SJSA1 (cell line): ENCODE measurements around the gene GK2. TPM values are rescaled to one million over a fixed set of nuclear protein-coding genes. Genes with fewer than 3 reads are reported as not detected.

Source experiments
- DNase-seq, 2 experiments: peaks; one replicate each; pipeline ENCODE4 v3.0.0-alpha.2; 2015 to 2020; ENCODE audit warnings: low spot score in 2 of 2, low read depth in 1 of 2
- H3K27ac ChIP-seq: fragments of 250-450 bp; sonication (Bioruptor Pico); 2 replicates; pipeline ENCODE4 v1.5.1; 2020; ENCODE audit warnings: mild to moderate bottlenecking, moderate library complexity
- H3K27me3 ChIP-seq: fragments of 250-450 bp; sonication (Bioruptor Pico); replicated peaks from 2 replicates; pipeline ENCODE4 v1.5.1; 2020; ENCODE audit warnings: mild to moderate bottlenecking, moderate library complexity
- H3K36me3 ChIP-seq: fragments of 250-450 bp; sonication (Bioruptor Pico); 2 replicates; pipeline ENCODE4 v1.5.1; 2020; ENCODE audit warnings: mild to moderate bottlenecking
- H3K4me1 ChIP-seq: fragments of 250-450 bp; sonication (Bioruptor Pico); replicated peaks from 2 replicates; pipeline ENCODE4 v1.6.1; 2021; ENCODE audit warnings: mild to moderate bottlenecking
- H3K4me3 ChIP-seq: fragments of 250-450 bp; sonication (Bioruptor Pico); 2 replicates; pipeline ENCODE4 v1.5.1; 2020; ENCODE audit warnings: mild to moderate bottlenecking
- H3K9me3 ChIP-seq: fragments of 250-450 bp; sonication (Bioruptor Pico); replicated peaks from 2 replicates; pipeline ENCODE4 v1.5.1; 2020; ENCODE audit warnings: mild to moderate bottlenecking
- total RNA-seq: library from RNA; depleted of rRNA; stranded (reverse); fragments of >200 nt; shearing (Covaris generic); gene quantifications from 2 replicates; pipeline ENCODE4 v1.2.3, GENCODE V29; 2014; rRNA removed

The GK2 gene
- not detected in 2 replicates for total RNA-seq

- Histone ChIP-seq H3K4me3 (no peak within 1 kb of the TSS), H3K36me3 (no peaks in the 10 kb centered on the region), H3K27me3 (no peaks in the 10 kb centered on the region), H3K9me3 (no peaks in the 10 kb centered on the region), H3K4me1 (no peaks in the 10 kb centered on the region), H3K27ac (no peak within 1 kb of the TSS)
- no peak for DNase-seq
Observed at GRCh38 chr4:79408063-79408462, at the start of gene GK2. Gene GK2 (minus strand): TSS chr4:79408228. CDS start chr4:79408200, 28 bp downstream.

- Histone ChIP-seq H3K4me1 (no peaks in the 10 kb centered on the region), H3K36me3 (no peaks in the 10 kb centered on the region), H3K27ac (no peak overlapping the region), H3K4me3 (no peak overlapping the region), H3K27me3 (no peaks in the 10 kb centered on the region), H3K9me3 (no peaks in the 10 kb centered on the region)
- DNase-seq, result no peak
Observed at GRCh38 chr4:79455216-79455615, 47.2 kb upstream of the GK2 start.

- Histone ChIP-seq H3K4me1 (no peaks in the 10 kb centered on the region), H3K9me3 (no peaks in the 10 kb centered on the region), H3K27me3 (no peaks in the 10 kb centered on the region), H3K27ac (no peak overlapping the region), H3K36me3 (no peaks in the 10 kb centered on the region), H3K4me3 (no peak overlapping the region)
- DNase-seq, result no peak
Observed at GRCh38 chr4:79454656-79455055, 46.6 kb upstream of the GK2 start.

GRCh38 chr4:79450053-79450452 lies 42.0 kb upstream of the GK2 start:
- no peak for DNase-seq
- H3K27me3 ChIP-seq, result no peaks in the 10 kb centered on the region
- H3K4me3 ChIP-seq, result no peak overlapping the region
- H3K27ac ChIP-seq, result no peak overlapping the region
- H3K4me1 ChIP-seq, result no peaks in the 10 kb centered on the region
- H3K9me3 ChIP-seq, result no peaks in the 10 kb centered on the region
- no peaks in the 10 kb centered on the region for H3K36me3 ChIP-seq

- no peaks in the 10 kb centered on the region for H3K9me3 ChIP-seq
- no peaks in the 10 kb centered on the region for H3K27me3 ChIP-seq
- no peak overlapping the region for H3K4me3 ChIP-seq
- no peak overlapping the region for H3K27ac ChIP-seq
- H3K4me1 ChIP-seq, result no peaks in the 10 kb centered on the region
- no peak for DNase-seq
- no peaks in the 10 kb centered on the region for H3K36me3 ChIP-seq
Observed at GRCh38 chr4:79446145-79446544, 38.1 kb upstream of the GK2 start.

- Histone ChIP-seq H3K9me3 (no peaks in the 10 kb centered on the region), H3K4me1 (no peaks in the 10 kb centered on the region), H3K27me3 (no peaks in the 10 kb centered on the region), H3K27ac (no peak overlapping the region), H3K36me3 (no peaks in the 10 kb centered on the region), H3K4me3 (no peak overlapping the region)
- DNase-seq, result no peak
Observed at GRCh38 chr4:79445371-79445781, 37.3 kb upstream of the GK2 start.

GRCh38 chr4:79442422-79442821 lies 34.4 kb upstream of the GK2 start:
- Histone ChIP-seq H3K27ac (no peak overlapping the region), H3K27me3 (no peaks in the 10 kb centered on the region), H3K9me3 (no peaks in the 10 kb centered on the region), H3K4me1 (no peaks in the 10 kb centered on the region), H3K4me3 (no peak overlapping the region), H3K36me3 (no peaks in the 10 kb centered on the region)
- DNase-seq, result no peak

GRCh38 chr4:79439489-79439888 lies 31.5 kb upstream of the GK2 start:
- Histone ChIP-seq H3K27me3 (no peaks in the 10 kb centered on the region), H3K27ac (no peak overlapping the region), H3K4me3 (no peak overlapping the region), H3K4me1 (no peaks in the 10 kb centered on the region), H3K36me3 (no peaks in the 10 kb centered on the region), H3K9me3 (no peaks in the 10 kb centered on the region)
- DNase-seq, result no peak

GRCh38 chr4:79431839-79432238 lies 23.8 kb upstream of the GK2 start:
- no peaks in the 10 kb centered on the region for H3K27me3 ChIP-seq
- DNase-seq, result no peak
- H3K9me3 ChIP-seq, result no peaks in the 10 kb centered on the region
- no peak overlapping the region for H3K4me3 ChIP-seq
- no peak overlapping the region for H3K27ac ChIP-seq
- no peaks in the 10 kb centered on the region for H3K36me3 ChIP-seq
- H3K4me1 ChIP-seq, result no peaks in the 10 kb centered on the region

GRCh38 chr4:79429113-79429903 lies 21.3 kb upstream of the GK2 start:
- Histone ChIP-seq H3K4me1 (no peaks in the 10 kb centered on the region), H3K4me3 (no peak overlapping the region), H3K9me3 (no peaks in the 10 kb centered on the region), H3K27me3 (no peaks in the 10 kb centered on the region), H3K36me3 (no peaks in the 10 kb centered on the region), H3K27ac (no peak overlapping the region)
- DNase-seq, result no peak

GRCh38 chr4:79426989-79427388 lies 19.0 kb upstream of the GK2 start:
- H3K4me3 ChIP-seq, result no peak overlapping the region
- no peaks in the 10 kb centered on the region for H3K36me3 ChIP-seq
- DNase-seq, result no peak
- H3K4me1 ChIP-seq, result no peaks in the 10 kb centered on the region
- no peak overlapping the region for H3K27ac ChIP-seq
- H3K9me3 ChIP-seq, result no peaks in the 10 kb centered on the region
- H3K27me3 ChIP-seq, result no peaks in the 10 kb centered on the region

GRCh38 chr4:79425586-79425985 lies 17.6 kb upstream of the GK2 start:
- Histone ChIP-seq H3K9me3 (no peaks in the 10 kb centered on the region), H3K4me3 (no peak overlapping the region), H3K4me1 (no peaks in the 10 kb centered on the region), H3K36me3 (no peaks in the 10 kb centered on the region), H3K27ac (no peak overlapping the region), H3K27me3 (no peaks in the 10 kb centered on the region)
- no peak for DNase-seq

GRCh38 chr4:79421483-79421882 lies 13.5 kb upstream of the GK2 start:
- no peak overlapping the region for H3K27ac ChIP-seq
- no peaks in the 10 kb centered on the region for H3K4me1 ChIP-seq
- no peaks in the 10 kb centered on the region for H3K27me3 ChIP-seq
- H3K9me3 ChIP-seq, result no peaks in the 10 kb centered on the region
- H3K4me3 ChIP-seq, result no peak overlapping the region
- H3K36me3 ChIP-seq, result no peaks in the 10 kb centered on the region
- no peak for DNase-seq

- H3K4me1 ChIP-seq, result no peaks in the 10 kb centered on the region
- no peaks in the 10 kb centered on the region for H3K27me3 ChIP-seq
- no peak for DNase-seq
- H3K9me3 ChIP-seq, result no peaks in the 10 kb centered on the region
- H3K36me3 ChIP-seq, result no peaks in the 10 kb centered on the region
- no peak overlapping the region for H3K4me3 ChIP-seq
- H3K27ac ChIP-seq, result no peak overlapping the region
Observed at GRCh38 chr4:79413886-79414285, 5.9 kb upstream of the GK2 start.
